DMS79 (cell line): ENCODE results near the gene ST7.

ENCODE experiments used
- DNase-seq: peaks from one replicate; lab custom pipeline; 2025; lab: John Stamatoyannopoulos, UW

Gene ST7

DNA sequence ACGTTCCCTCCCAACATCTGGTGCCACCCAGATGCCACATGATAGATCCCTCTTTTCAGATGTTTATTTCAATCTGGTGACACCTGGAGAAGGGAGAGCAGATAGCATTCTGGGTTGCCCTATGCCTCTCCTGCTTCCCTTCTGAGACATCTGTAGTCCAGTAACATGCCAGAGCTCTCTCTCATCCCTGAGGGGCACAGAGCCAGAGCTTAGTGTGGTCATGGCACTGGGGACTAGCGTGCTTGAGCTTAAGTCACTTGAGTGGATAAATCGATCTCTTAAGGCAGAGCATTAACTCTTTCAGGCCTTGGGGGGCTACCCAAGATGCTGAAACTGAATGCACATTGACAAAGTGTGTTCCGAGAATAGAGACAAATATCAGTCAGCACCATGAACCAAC is 321.6 kb downstream of the ST7 start:
- peak; percentile 55 for DNase-seq

DNA sequence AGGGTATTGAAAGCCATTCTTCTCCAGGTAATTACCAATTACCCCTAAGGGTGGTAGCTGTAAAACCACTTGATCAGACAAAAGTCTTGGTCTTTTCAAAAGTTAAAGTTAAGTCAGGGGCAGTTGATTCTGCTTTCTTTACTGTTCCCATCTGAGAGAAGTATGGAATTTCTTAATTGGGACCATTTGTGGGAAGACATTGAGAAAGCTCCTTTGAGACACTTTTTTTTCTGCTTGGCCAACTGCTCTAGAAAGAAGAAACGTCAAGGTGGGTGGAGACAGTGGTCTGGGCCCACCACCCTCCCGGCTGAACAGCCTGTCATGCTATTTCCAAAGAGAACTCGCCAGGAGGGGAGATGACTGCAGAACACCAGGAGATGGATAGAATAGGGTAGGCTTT is 324.3 kb downstream of the ST7 start:
- no peak for DNase-seq

DNA sequence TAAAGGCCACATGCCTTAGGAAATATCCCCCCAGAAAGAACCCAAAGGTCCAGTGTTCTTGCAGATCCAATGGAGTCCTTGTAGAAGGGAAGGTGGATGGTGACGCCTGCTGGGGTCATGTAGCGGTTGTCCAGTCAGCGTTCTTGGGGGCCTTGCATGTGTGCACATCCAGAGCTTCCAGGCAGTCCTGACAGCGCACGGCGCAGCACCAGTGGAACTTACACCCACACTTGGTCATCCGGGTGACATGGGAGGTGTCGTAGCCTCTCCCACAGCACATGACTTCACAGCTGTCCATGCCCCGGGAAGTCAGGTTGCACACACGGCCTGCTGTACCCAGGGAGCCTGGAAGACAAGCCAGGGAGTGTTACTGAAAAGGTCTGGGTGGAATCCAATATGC is 324.7 kb downstream of the ST7 start:
- DNase-seq = no peak

DNA sequence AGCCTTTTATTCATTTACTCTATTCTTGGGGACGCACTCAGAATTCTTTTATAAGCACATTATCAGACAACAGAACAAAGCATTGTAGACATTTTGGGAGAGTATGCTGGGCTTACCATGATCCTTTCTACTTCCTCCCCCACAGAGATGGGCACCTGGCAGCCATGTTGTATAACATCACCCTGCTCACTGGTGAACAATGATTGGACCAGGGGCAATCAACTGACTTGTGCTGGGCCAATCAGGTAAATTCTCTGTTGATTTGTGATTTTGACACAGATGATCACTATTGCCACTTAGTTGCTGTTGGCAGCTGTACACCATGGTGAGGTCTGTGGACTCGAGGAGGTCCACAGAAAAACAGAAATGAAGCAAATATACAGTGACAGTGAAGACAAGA is 325.9 kb downstream of the ST7 start:
- DNase-seq = no peak
